CD14-positive monocyte (primary cell): ENCODE results near the gene PICK1. TPM values are rescaled to one million over a fixed set of nuclear protein-coding genes. Genes with fewer than 3 reads are reported as not detected.

Experiments
- DNase-seq, 3 donors: peaks; one replicate each; pipeline ENCODE4 v3.0.0-alpha.2; 2011 to 2022
- H2AFZ ChIP-seq: 2 replicates; pipeline ENCODE4 v1.6.0; 2012; ENCODE audit warnings: mild to moderate bottlenecking, low read depth, low read length, inconsistent platforms; ENCODE audit not compliant: insufficient read depth, poor library complexity, severe bottlenecking
- H3K27ac ChIP-seq, 2 donors: 1 replicate in 1 of 2; 2 replicates in 1 of 2; pipeline ENCODE4 v1.5.1; 2012 to 2013; ENCODE audit warnings: low read length in 2 of 2, control low read depth in 1 of 2, inconsistent platforms in 1 of 2, low read depth in 1 of 2, mild to moderate bottlenecking in 1 of 2
- H3K27me3 ChIP-seq, 2 donors: one replicate each; pipeline versions ENCODE4 v1.6.0 to v1.6.1; 2011 to 2013; ENCODE audit warnings: low read length in 2 of 2; ENCODE audit not compliant: control insufficient read depth in 2 of 2, insufficient read depth in 2 of 2
- H3K36me3 ChIP-seq, 2 donors: replicated peaks in 1 of 2; 1 replicate in 1 of 2; 2 replicates in 1 of 2; pipeline versions ENCODE4 v1.5.1 to v1.6.1; 2012 to 2013; ENCODE audit warnings: low read length in 2 of 2, control low read depth in 1 of 2, inconsistent platforms in 1 of 2, mild to moderate bottlenecking in 1 of 2; ENCODE audit not compliant: insufficient read depth in 2 of 2, control insufficient read depth in 1 of 2
- H3K4me1 ChIP-seq, 2 donors: 1 replicate in 1 of 2; 2 replicates in 1 of 2; pipeline versions ENCODE4 v1.5.1 to v1.6.1; 2012 to 2013; ENCODE audit warnings: low read length in 2 of 2, control low read depth in 1 of 2, inconsistent platforms in 1 of 2, mild to moderate bottlenecking in 1 of 2, moderate library complexity in 1 of 2; ENCODE audit not compliant: insufficient read depth in 2 of 2, control insufficient read depth in 1 of 2
- H3K4me2 ChIP-seq: replicated peaks from 2 replicates; pipeline ENCODE3; 2012; ENCODE audit warnings: low read length, moderate library complexity, mild to moderate bottlenecking; ENCODE audit not compliant: poor library complexity, severe bottlenecking; ENCODE audit errors: extremely low read depth
- H3K4me3 ChIP-seq, 3 experiments: fragments of 200-600 bp in 1 of 3; sonication (generic) in 1 of 3; replicated peaks in 1 of 3; 1 replicate in 2 of 3; 2 replicates in 1 of 3; pipeline ENCODE4 v1.5.1; 2011 to 2013; ENCODE audit warnings: low read length in 3 of 3, mild to moderate bottlenecking in 3 of 3, control low read depth in 2 of 3, low read depth in 2 of 3, inconsistent platforms in 1 of 3, moderate library complexity in 1 of 3
- H3K79me2 ChIP-seq: 2 replicates; pipeline ENCODE4 v1.6.0; 2012; ENCODE audit warnings: mild to moderate bottlenecking, control low read depth, inconsistent platforms, low read length, moderate library complexity; ENCODE audit not compliant: insufficient read depth
- H3K9ac ChIP-seq: 2 replicates; pipeline ENCODE4 v1.6.0; 2017; ENCODE audit warnings: low read length, mild to moderate bottlenecking; ENCODE audit not compliant: insufficient read depth, poor library complexity, severe bottlenecking
- H3K9me3 ChIP-seq, 2 donors: replicated peaks in 1 of 2; 1 replicate in 1 of 2; 2 replicates in 1 of 2; pipeline versions ENCODE4 v1.5.1 to v1.6.1; 2012 to 2013; ENCODE audit warnings: low read length in 2 of 2, control low read depth in 1 of 2; ENCODE audit not compliant: control insufficient read depth in 1 of 2, insufficient read depth in 1 of 2
- H4K20me1 ChIP-seq: 2 replicates; pipeline ENCODE4 v1.6.0; 2012; ENCODE audit warnings: mild to moderate bottlenecking, low read length, control low read depth, moderate library complexity; ENCODE audit not compliant: insufficient read depth
- H3K27ac Mint-ChIP-seq, 7 donors: one replicate each; pipeline ENCODE4 v1.8.0; 2020; ENCODE audit warnings: mild to moderate bottlenecking in 7 of 7, mixed read lengths in 7 of 7, moderate library complexity in 6 of 7, inconsistent platforms in 2 of 7
- H3K27me3 Mint-ChIP-seq, 3 donors: one replicate each; pipeline ENCODE4 v1.8.0; 2021 to 2022; ENCODE audit warnings: low read depth in 3 of 3, mild to moderate bottlenecking in 3 of 3, mixed read lengths in 3 of 3, moderate library complexity in 3 of 3, inconsistent platforms in 1 of 3
- H3K36me3 Mint-ChIP-seq, 2 donors: one replicate each; pipeline ENCODE4 v1.8.0; 2020; ENCODE audit warnings: mixed read lengths in 2 of 2, inconsistent platforms in 1 of 2, mild to moderate bottlenecking in 1 of 2
- H3K4me1 Mint-ChIP-seq: one replicate; pipeline ENCODE4 v1.8.0; 2020; ENCODE audit warnings: mild to moderate bottlenecking, mixed read lengths
- H3K4me3 Mint-ChIP-seq, 2 donors: one replicate each; pipeline ENCODE4 v1.8.0; 2020; ENCODE audit warnings: mild to moderate bottlenecking in 2 of 2, mixed read lengths in 2 of 2, moderate library complexity in 1 of 2
- H3K9me3 Mint-ChIP-seq, 7 donors: one replicate each; pipeline ENCODE4 v1.8.0; 2020 to 2022; ENCODE audit warnings: mixed read lengths in 7 of 7, mild to moderate bottlenecking in 6 of 7, moderate library complexity in 6 of 7, inconsistent platforms in 2 of 7
- WGBS: methylation state at CpG from one replicate; pipeline ENCODE4 v1.1.5; 2013; ENCODE audit warnings: missing lambda C conversion rate; ENCODE audit not compliant: insufficient coverage; 5-methylcytosine and 5-hydroxymethylcytosine counted together
- intact Hi-C, 2 donors: fragments of 100-400 bp; cut with micrococcal nuclease; formaldehyde crosslinking; loops; one replicate each; pipeline versions ENCODE4 v1.15.0 to v1.15.1; 2023
- polyA plus RNA-seq, 3 donors: library from polyadenylated mRNA; depleted of rRNA in 1 of 3; unstranded in 2 of 3; stranded (reverse) in 1 of 3; fragments of 300-500 nt in 2 of 3; fragments of >200 nt in 1 of 3; fragmentation: Illumina TruSeq in 2 of 3; gene quantifications; 1 replicate in 2 of 3; 2 replicates in 1 of 3; pipeline ENCODE4 v1.2.3, GENCODE V29; 2012 to 2021
- TF ChIP-seq, protein P1 (sequence below): fragments of 200-600 bp; IDR thresholded peaks from one replicate; pipeline ENCODE4 v1.8.0; 2022; ENCODE audit warnings: antibody characterized with exemption, mild to moderate bottlenecking

Gene PICK1
- polyA plus RNA-seq, 3 donors, result 6.4 to 16.9 (median 7.2) TPM

DNA sequence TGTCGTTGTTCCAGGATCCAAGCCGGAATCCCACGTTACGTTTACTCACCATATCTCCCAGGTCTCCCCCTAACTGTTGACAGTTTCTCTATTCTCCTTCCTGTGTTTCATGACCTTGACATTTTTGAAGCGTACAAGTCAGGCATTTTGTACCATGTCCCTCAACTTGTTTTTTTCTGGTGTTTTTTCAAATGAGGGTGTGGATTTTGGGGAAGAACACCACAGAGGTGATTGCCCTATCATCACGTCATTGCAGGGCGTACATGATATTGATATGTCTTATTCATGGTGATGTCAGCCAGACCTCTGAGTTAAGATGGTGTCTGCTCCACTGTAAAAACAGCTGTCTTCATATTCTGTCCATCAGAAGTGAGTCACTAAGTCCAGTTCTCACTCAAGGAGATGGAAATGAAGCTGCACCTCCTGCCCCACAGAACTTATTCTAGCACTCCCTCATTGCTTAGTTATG is 44.6 kb upstream of the PICK1 start:
- Histone ChIP-seq H3K4me3 (no peak overlapping the region), H3K9me3 (no peaks in the 10 kb centered on the region), H3K36me3 (no peaks in the 10 kb centered on the region), H2AFZ (no peak overlapping the region), H3K4me2 (no peak overlapping the region), H3K27ac (no peak overlapping the region), H3K79me2 (no peaks in the 10 kb centered on the region), H3K27me3 (no peaks in the 10 kb centered on the region), H4K20me1 (no peaks in the 10 kb centered on the region), H3K4me1 (no peaks in the 10 kb centered on the region), H3K9ac (no peak overlapping the region)
- Mint-ChIP-seq H3K27me3 (peaks cover 1 to 5% (median 3%) of the 10 kb centered on the region in 3 donors), H3K4me1 (peaks cover 3% of the 10 kb centered on the region), H3K27ac (no peak overlapping the region), H3K4me3 (no peak overlapping the region), H3K9me3 (peaks cover 0 to 13% (median 7%) of the 10 kb centered on the region in 7 donors), H3K36me3 (no peaks in the 10 kb centered on the region)
- no peak for DNase-seq
- intact Hi-C loops, result no loop called here
- WGBS, result 93% methylated on average over 4 of the region's 7 CpGs
- TF ChIP-seq, protein P1, sequence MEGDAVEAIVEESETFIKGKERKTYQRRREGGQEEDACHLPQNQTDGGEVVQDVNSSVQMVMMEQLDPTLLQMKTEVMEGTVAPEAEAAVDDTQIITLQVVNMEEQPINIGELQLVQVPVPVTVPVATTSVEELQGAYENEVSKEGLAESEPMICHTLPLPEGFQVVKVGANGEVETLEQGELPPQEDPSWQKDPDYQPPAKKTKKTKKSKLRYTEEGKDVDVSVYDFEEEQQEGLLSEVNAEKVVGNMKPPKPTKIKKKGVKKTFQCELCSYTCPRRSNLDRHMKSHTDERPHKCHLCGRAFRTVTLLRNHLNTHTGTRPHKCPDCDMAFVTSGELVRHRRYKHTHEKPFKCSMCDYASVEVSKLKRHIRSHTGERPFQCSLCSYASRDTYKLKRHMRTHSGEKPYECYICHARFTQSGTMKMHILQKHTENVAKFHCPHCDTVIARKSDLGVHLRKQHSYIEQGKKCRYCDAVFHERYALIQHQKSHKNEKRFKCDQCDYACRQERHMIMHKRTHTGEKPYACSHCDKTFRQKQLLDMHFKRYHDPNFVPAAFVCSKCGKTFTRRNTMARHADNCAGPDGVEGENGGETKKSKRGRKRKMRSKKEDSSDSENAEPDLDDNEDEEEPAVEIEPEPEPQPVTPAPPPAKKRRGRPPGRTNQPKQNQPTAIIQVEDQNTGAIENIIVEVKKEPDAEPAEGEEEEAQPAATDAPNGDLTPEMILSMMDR, result no peak

DNA sequence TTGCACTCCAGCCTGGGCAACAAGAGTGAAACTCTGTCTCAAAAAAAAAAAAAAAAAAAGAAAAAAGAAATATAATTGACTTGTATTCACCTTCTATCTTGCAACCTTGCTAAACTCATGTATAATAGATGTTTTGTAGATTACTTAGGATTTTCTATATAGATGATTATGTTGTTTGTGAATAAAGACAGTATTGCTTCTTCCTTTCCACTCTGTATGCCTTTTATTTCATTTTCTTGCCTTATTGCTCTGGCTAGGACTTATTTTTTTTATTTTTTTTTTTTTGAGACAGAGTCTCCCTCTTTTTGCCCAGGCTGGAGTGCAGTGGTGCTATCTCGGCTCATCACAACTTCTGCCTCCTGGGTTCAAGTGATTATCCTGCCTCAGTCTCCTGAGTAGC is 43.1 kb upstream of the PICK1 start:
- no peaks in the 10 kb centered on the region for H3K36me3 ChIP-seq
- H3K9me3 Mint-ChIP-seq, result peaks cover 0 to 13% (median 7%) of the 10 kb centered on the region in 7 donors
- H3K27ac ChIP-seq, result no peak overlapping the region
- no peak overlapping the region for H3K4me2 ChIP-seq
- H3K4me3 ChIP-seq, result no peak overlapping the region
- no peak overlapping the region for H2AFZ ChIP-seq
- H3K27me3 Mint-ChIP-seq, result peaks cover 1 to 4% (median 3%) of the 10 kb centered on the region in 3 donors
- peak overlapping the region in 1 of 7 donors; percentile 31 for H3K27ac Mint-ChIP-seq
- H3K9ac ChIP-seq, result no peak overlapping the region
- H3K36me3 Mint-ChIP-seq, result no peaks in the 10 kb centered on the region
- peaks cover 6% of the 10 kb centered on the region for H3K4me1 Mint-ChIP-seq
- intact Hi-C loops, result no loop called here
- 100% methylated on average over 1 of the region's 1 CpG for WGBS
- H4K20me1 ChIP-seq, result no peaks in the 10 kb centered on the region
- H3K27me3 ChIP-seq, result no peaks in the 10 kb centered on the region
- no peak overlapping the region for H3K4me3 Mint-ChIP-seq
- no peaks in the 10 kb centered on the region for H3K9me3 ChIP-seq
- TF ChIP-seq, protein P1, result no peak
- H3K79me2 ChIP-seq, result no peaks in the 10 kb centered on the region
- H3K4me1 ChIP-seq, result no peaks in the 10 kb centered on the region
- DNase-seq, result no peak
